Stimulated activated CD8-positive, alpha-beta memory T cell treated with anti-CD3 and anti-CD28 coated beads, Interleukin-15, amount 100 ng/mL, for 24 hours (primary cell): ENCODE results near the gene SSBP3.

ENCODE experiments used
- DNase-seq: peaks from one replicate; pipeline ENCODE4 v3.0.0-alpha.2; 2020; ENCODE audit warnings: low read depth

The SSBP3 gene

GRCh38 chr1:54284781-54285529 lies 121.2 kb downstream of the SSBP3 start:
- no peak for DNase-seq

DNA sequence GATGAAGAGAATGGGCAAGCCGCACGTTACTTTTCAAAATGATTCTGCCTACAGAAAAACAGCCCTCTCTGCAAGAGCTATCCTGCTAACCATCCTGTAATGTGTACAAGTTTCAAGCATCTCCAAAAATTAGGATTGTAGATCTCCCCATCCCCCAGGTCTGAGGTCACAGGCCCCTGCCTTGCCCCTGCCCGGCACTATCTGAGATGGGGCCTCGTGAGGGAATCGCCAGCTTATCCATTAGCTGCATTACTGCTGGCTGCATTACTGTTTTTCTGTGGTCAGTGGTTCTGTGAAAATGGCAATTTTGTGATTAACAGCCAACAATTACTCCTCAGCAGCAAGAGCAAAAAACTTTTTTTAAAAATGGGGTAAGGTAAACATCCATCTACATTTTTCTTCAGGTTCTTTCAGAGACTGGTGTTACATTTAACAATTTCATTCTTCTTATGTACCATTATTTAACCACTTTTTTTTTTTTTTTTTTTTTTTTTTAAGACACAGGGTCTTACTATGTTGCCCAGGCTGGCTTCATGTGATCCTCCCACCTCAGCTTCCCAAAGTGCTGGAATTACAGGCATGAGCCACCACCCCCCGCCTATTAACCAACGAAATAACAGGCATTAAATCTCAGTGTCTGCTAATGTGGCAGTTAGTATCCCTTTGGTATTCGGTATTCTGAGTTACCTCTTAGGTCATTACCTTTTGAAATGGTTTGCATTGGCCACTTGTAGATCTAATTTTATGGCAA lies 122.4 kb downstream of the SSBP3 start:
- DNase-seq: no peak

DNA sequence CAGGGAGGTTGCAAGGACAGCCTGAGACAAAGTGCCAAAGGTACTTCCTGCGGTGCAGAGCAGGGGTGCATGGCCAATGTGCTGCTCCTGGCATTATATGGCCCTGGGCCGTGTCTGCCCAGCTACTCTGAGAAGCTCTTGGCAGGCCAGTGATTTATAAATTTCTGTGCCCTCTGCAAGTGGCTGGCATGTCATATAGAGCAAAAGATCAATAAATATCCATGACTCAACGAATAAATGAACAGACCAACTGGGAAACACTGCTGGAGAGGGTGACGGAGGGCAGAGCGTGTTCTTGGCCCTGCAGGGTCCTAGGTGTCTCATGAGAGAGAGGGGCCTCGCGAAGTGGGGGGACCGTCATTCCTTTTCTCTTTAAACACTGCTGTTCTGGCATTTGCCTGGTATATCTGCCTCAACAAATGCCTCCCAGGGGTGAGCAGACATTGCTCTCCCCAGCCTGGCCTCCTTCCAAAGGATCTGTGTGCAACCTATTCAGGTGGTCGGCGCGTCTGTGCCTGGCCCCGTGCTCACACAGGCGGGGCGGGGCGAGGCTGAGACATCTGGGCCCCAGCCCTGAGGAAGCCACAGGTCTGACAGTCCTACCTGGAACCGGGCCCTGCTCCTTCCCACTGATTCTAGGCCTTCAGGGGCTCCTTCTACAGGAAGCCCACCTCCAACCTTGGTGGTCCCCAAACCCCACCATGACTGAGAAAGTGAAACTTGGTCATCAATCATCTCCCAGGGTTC lies 123.9 kb downstream of the SSBP3 start:
- DNase-seq: no peak

DNA sequence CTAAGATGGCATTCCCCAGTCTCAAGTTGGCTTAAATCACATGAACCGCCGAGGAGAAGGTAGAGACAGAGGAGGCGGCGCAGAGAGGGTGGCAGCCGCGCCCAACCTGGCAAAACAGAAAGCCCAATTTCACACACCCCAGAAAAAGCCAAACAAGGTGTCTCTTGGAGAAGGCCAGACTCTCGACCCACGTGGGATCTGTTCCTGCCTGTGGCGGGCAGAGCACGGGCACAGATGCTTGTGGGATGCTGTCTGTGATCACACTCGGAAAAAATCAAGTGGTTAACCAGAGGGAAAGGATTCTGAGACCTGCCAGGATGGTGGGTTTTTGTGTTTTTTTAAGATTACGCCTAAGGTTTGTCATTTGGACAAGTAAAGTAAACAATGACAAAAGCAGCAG lies 125.5 kb downstream of the SSBP3 start:
- no peak for DNase-seq

DNA sequence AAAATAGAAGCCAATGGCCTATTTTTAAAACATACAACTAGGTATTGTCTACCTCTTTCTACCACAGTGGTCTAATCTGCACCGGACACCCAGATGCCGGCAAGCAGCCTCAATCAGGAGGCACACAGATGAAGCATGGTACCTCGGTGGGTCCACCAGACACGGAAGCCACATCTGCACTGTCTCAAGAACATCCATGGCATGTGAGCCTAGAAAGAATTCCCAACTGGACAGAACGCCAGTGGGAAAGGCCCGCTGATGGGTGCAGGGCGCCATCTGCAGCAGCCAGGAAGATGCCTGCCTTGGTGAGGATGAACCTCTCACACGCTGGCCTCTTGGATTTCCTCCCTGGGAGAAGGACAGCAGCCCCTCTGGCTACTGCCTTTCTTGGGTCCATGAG lies 126.7 kb downstream of the SSBP3 start:
- no peak for DNase-seq

GRCh38 chr1:54278941-54279422 lies 127.2 kb downstream of the SSBP3 start:
- no peak for DNase-seq

DNA sequence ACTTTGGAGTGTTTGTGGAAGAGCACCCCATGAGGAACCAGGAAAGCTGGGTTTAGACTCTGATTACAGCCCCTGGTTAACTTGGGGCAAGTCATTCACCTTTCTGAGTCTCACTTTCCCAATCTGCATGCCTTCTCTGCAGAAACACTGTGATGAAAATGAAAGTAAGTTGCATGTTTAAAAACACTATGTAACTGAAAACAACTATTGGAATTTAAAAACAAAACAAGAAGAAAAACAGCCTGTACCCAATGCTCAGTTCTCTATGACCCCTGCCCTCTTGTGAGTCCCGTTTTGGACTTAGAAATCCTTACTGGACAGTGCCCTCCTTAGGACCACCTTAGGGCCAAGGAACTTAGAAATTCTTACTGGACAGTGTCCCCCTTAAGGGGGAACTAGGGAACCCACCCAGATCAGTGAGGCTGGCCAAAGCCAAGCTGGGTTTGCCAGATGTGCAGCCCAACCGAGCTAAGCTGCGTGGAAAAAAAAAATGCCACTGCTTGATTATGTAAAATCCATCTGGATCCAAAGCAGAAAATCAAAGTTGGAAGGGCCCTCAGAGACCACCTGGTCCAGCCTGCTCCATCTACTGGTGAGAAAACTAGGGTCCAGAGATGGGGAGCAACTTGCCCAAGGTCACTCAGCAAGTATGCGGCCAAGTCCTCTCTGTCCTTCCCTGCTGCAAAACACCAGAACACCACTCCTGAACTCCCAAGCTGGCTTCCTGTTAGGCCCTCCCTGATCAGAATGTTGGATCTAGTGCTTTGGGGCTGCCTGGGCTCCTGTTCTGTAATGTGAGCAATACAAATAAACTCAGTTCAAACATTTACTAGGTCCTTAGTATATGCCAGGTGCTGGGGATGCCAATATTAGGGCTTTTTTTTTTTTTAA lies 128.5 kb downstream of the SSBP3 start:
- DNase-seq: no peak

- DNase-seq: no peak
Measured at GRCh38 chr1:54276617-54277450, 129.4 kb downstream of the SSBP3 start.

DNA sequence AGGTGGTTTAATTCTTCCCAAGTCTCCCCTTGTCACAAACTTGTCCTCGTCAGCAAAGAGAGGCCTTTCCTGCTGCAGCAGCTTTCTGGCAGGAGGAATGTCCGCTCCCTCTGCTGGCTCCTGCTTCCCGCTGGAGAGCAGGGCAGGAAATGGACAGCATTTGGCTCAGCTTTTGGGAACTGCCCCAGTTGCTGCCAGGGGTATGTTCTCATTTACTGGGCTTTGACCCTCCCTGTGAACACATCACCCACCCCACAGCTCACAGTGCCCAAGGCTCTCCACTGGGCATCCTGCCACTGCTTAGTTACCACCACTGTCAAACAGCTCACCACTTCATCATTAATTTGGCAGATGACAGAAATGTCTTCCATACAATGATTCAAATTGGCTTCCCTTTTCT lies 130.8 kb downstream of the SSBP3 start:
- no peak for DNase-seq

- DNase-seq: no peak
Measured at GRCh38 chr1:54274881-54275280, 131.3 kb downstream of the SSBP3 start.

DNA sequence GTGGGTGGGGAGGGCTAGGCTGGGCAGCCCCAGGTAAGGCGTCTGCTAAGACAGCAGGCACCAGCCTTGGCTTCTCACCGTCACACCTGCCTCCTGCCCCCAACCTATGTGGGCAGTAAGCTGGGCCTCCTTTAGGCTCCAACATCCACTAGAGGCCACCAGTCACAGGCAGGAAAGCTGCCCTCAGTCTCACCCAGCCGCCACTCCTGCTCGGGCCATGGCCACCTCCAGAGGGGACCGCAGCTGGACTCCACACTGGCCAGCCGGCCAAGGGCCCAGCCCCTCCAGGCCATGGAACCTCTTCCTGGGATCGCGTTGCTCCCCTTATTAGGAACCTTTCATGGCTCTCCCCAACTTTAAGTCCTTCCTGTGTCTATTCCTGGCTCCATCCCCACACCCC lies 131.7 kb downstream of the SSBP3 start:
- DNase-seq: no peak

- DNase-seq: no peak
Measured at GRCh38 chr1:54273795-54274163, 132.4 kb downstream of the SSBP3 start.

- DNase-seq: no peak
Measured at GRCh38 chr1:54273092-54273794, 133.0 kb downstream of the SSBP3 start.

GRCh38 chr1:54272772-54273091 lies 133.5 kb downstream of the SSBP3 start:
- no peak for DNase-seq

GRCh38 chr1:54272134-54272533 lies 134.1 kb downstream of the SSBP3 start:
- DNase-seq: no peak

DNA sequence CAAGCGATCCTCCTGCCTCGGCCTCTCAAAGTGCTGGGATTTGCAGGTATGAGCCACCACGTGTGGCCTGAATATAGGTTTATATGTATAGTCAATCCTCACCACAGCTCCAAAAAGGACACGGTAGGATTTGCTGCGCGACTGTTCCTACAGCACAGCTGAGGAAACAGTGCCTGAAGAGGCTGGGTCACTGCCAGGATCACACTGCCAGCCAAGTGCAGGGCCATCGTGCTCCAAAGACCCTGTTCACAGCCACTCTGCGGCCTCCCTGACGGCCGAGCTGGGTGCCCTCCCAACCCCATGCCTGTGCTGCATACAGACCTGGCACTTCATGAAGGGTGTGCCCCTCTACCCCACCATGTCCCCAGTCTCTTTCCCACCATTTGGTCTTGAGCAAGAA lies 134.9 kb downstream of the SSBP3 start:
- DNase-seq: no peak

- no peak for DNase-seq
Measured at GRCh38 chr1:54270543-54270942, 135.7 kb downstream of the SSBP3 start.

DNA sequence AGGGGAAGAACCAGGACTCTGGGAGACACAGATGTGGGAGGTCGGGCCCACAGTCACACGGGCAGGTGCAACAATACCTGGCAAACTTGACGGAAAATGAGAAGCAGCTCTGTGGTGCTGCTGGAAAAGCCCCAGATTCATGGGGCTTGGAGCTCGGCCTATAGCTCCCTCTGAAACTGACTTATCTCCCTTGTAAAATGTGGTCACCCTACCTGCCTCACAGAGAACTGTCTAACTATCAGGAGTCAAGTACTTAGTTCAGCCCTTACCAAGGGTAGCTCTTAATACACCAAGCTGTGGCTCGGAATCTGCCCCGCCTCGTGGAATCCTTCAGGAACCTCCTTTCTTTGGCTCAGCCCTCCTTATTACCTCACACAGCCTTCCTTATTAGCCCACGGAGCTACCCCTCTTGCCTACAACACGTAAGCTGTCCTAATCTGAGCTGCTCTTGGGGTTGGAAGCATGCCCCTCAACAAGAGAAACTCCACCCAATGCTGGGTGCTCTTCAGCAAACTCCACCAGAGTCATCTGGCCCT lies 137.4 kb downstream of the SSBP3 start:
- no peak for DNase-seq

GRCh38 chr1:54267815-54268761 lies 138.1 kb downstream of the SSBP3 start:
- no peak for DNase-seq
